PFSK-1 (cell line): ENCODE measurements around the gene LSM3.

Experiments used
- SIN3A ChIP-seq: IDR thresholded peaks from 2 replicates; pipeline ENCODE4 v1.6.1; 2012; ENCODE audit warnings: mild to moderate bottlenecking, low read length, moderate library complexity, borderline replicate concordance; ENCODE audit not compliant: insufficient read depth
- TAF1 ChIP-seq: IDR thresholded peaks from 2 replicates; pipeline ENCODE4 v1.6.1; 2012; ENCODE audit warnings: low read length, control low read depth, borderline replicate concordance; ENCODE audit not compliant: insufficient read depth
- TF ChIP-seq, protein P1 (sequence below), 2 experiments: IDR thresholded peaks; 2 replicates each; pipeline versions ENCODE4 v1.6.1 to v1.8.0; 2011 to 2012; ENCODE audit warnings: low read depth in 2 of 2, low read length in 2 of 2, control low read depth in 1 of 2, inconsistent platforms in 1 of 2, mild to moderate bottlenecking in 1 of 2, moderate library complexity in 1 of 2; ENCODE audit not compliant: insufficient read depth in 1 of 2

DNA sequence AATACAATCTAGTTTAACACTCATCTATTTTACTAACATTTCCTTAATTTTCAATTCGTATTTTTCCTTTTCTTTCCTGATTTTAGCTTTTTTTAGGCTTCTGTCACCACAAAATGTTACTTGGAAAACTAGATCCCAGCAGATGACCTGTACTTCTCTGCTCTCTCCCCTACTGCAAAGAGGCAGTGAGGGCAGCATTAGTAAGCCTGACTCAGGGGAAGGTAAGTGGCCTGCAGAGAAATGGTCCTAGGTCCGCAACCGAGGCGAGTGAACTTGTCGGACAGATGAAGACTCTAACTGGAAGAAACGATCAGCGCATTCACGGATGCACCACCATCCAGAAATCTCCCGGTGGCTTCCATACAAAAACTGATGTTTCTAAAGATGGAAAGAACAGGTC lies 33.4 kb upstream of the LSM3 start:
- TF ChIP-seq TAF1, result no peak
- no peak for TF ChIP-seq SIN3A
- TF ChIP-seq, protein P1, sequence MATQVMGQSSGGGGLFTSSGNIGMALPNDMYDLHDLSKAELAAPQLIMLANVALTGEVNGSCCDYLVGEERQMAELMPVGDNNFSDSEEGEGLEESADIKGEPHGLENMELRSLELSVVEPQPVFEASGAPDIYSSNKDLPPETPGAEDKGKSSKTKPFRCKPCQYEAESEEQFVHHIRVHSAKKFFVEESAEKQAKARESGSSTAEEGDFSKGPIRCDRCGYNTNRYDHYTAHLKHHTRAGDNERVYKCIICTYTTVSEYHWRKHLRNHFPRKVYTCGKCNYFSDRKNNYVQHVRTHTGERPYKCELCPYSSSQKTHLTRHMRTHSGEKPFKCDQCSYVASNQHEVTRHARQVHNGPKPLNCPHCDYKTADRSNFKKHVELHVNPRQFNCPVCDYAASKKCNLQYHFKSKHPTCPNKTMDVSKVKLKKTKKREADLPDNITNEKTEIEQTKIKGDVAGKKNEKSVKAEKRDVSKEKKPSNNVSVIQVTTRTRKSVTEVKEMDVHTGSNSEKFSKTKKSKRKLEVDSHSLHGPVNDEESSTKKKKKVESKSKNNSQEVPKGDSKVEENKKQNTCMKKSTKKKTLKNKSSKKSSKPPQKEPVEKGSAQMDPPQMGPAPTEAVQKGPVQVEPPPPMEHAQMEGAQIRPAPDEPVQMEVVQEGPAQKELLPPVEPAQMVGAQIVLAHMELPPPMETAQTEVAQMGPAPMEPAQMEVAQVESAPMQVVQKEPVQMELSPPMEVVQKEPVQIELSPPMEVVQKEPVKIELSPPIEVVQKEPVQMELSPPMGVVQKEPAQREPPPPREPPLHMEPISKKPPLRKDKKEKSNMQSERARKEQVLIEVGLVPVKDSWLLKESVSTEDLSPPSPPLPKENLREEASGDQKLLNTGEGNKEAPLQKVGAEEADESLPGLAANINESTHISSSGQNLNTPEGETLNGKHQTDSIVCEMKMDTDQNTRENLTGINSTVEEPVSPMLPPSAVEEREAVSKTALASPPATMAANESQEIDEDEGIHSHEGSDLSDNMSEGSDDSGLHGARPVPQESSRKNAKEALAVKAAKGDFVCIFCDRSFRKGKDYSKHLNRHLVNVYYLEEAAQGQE (IDR thresholded peaks at IDR 0.05; ENCODE audit: insufficient read depth in 1 of 2, low read depth in 2 of 2, low read length in 2 of 2), result no peak
